ENCODE measurements around the gene HSPA12A. TPM values are rescaled to one million over a fixed set of nuclear protein-coding genes. Genes with fewer than 3 reads are reported as not detected.

The HSPA12A gene
- polyA plus RNA-seq, 1 experiment = 7.9 TPM

DNA sequence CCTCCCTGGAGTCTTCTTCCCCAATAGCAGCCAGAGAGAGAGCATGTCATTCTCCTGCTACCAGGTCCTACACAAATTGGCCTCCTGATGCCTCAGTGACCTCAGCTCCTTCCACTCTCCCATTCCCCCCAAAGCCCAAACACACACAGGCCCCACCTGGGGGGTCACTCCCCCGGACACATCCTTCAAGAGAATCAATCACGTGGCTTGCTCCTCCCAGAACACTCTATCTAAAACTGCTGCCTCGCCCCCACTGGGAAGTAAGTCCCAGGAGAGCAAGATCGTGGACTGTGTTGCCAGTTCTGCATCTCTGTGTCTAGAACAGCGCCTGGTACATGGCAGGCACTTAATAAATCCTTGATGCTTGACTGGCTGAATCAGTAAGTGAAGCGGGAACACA, 2.5 kb upstream of the HSPA12A start:
- no peak for DNase-seq (ENCODE audit: low read depth)
- TF ChIP-seq, protein P1, sequence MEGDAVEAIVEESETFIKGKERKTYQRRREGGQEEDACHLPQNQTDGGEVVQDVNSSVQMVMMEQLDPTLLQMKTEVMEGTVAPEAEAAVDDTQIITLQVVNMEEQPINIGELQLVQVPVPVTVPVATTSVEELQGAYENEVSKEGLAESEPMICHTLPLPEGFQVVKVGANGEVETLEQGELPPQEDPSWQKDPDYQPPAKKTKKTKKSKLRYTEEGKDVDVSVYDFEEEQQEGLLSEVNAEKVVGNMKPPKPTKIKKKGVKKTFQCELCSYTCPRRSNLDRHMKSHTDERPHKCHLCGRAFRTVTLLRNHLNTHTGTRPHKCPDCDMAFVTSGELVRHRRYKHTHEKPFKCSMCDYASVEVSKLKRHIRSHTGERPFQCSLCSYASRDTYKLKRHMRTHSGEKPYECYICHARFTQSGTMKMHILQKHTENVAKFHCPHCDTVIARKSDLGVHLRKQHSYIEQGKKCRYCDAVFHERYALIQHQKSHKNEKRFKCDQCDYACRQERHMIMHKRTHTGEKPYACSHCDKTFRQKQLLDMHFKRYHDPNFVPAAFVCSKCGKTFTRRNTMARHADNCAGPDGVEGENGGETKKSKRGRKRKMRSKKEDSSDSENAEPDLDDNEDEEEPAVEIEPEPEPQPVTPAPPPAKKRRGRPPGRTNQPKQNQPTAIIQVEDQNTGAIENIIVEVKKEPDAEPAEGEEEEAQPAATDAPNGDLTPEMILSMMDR (IDR thresholded peaks at IDR 0.05; ENCODE audit: insufficient read depth, low read depth, low read length) = no peak
- H3K27me3 ChIP-seq (ENCODE audit: control insufficient read depth, insufficient read depth, low read length) = no peaks in the 10 kb centered on the region
- H3K36me3 ChIP-seq (ENCODE audit: control insufficient read depth, insufficient read depth, low read length) = no peaks in the 10 kb centered on the region
- ChIA-PET POLR2A (no interaction called here), CTCF (interaction anchor here (1.4 kb wide), 1 partner anchor 53 kb away, joined by 3 read pairs; no protein-coding TSS in a partner anchor)
- no peak overlapping the region for H3K4me3 ChIP-seq (ENCODE audit: low read depth, low read length)

- H3K4me3 ChIP-seq (ENCODE audit: low read depth, low read length) = no peak overlapping the region
- ChIA-PET POLR2A (no interaction called here), CTCF (no interaction called here)
- H3K27me3 ChIP-seq (ENCODE audit: control insufficient read depth, insufficient read depth, low read length) = no peaks in the 10 kb centered on the region
- DNase-seq (ENCODE audit: low read depth) = no peak
- H3K36me3 ChIP-seq (ENCODE audit: control insufficient read depth, insufficient read depth, low read length) = no peaks in the 10 kb centered on the region
- TF ChIP-seq, protein P1 (IDR thresholded peaks at IDR 0.05; ENCODE audit: insufficient read depth, low read depth, low read length) = no peak
These were observed 1.9 kb upstream of the HSPA12A start for GRCh38 chr10:116744163-116744753.

DNA sequence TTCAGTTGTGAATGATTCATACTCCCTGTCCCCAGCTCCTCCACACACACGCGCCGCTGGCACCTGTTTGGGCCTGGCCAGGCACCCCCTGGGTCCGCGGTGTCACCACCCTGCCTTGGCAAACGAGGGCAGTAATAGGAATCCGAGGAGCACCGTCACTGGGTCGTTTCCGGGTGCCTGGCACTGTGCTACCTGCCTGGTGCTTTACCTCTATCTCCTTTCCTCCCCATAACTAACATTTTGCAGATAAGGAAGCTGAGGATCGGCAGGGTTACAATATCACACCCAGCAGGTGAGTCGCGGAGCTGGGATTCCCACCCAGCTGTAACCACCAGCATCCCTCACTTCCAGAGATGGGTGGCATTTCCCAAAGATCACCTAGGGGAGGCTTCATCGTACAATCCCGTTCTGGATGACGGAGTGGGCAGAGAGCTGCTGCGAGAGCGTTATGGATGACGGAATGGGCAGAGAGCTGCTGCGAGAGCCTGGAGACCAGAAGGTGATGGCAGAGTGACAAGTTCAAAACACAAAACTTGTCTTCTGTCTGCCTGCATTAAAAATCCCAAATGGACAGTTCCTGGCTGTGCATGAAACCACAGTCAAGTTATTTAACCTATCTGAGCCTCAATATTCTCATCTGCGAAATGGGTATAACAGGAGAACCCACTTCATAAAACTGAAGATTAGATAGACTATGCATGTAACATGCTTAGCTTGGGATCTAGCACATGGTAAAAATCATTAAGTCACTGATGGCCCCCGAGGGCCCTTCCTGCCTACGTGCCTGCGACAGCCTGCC, 1.1 kb upstream of the HSPA12A start:
- peak overlapping the region; percentile 67 for H3K4me3 ChIP-seq (ENCODE audit: low read depth, low read length)
- no peak for DNase-seq (ENCODE audit: low read depth)
- POLR2A ChIA-PET = no interaction called here
- CTCF ChIA-PET = interaction anchor here (0.6 to 1.6 kb wide), 4 partner anchors 22 to 62 kb away, joined by 3 to 12 read pairs (median 4); no protein-coding TSS in a partner anchor
- no peaks in the 10 kb centered on the region for H3K36me3 ChIP-seq (ENCODE audit: control insufficient read depth, insufficient read depth, low read length)
- TF ChIP-seq, protein P1 (IDR thresholded peaks at IDR 0.05; ENCODE audit: insufficient read depth, low read depth, low read length) = no peak
- H3K27me3 ChIP-seq (ENCODE audit: control insufficient read depth, insufficient read depth, low read length) = no peaks in the 10 kb centered on the region

DNA sequence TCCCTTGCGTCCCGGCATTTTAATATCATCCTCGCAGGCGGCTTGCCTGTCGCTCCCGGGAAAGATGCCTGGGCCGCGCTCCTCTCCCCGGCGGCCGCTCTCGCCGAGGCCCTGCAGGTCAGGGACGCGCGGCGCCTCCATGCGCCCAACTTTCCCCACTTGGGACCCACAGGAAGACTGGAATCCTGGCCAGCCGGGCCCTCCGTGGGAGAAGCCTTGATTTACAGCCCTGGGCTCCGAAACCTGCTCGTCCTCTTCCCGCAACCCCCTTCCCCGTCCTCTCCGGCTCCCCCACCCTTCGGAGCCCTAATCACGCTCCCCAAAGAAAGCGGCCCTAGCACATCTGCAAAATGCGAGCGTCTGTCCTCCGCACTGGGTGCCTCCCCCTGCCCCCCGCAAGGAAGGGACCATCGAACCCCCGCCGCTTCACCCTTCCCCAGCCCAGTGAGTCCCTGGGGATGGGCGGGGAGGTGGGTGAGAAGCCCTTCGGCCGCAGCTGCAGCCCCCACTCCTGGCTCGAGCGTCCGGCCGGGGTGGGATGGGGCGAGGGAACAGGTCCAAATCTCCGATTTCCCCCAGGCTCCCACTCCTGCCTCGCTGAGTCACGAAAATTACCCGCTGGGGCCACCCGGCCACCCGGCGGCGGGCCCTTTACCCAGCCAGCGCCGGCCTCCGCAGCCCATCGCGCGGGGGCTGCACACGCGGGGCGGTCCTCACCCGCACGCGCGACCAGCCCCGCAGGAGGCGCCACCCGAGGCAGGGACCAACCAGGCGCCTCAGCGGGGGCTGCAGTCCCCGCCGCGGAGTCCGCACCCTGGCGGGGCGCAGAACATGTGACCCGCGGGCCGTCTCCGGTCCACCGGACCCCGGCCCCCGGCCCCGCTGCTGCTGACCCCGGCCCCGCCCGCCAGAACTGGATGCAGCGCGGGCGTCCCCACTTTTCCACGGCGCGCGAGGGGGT, 695 bp downstream of the HSPA12A start:
- DNase-seq (ENCODE audit: low read depth) = no peak
- no peaks in the 10 kb centered on the region for H3K27me3 ChIP-seq (ENCODE audit: control insufficient read depth, insufficient read depth, low read length)
- no peaks in the 10 kb centered on the region for H3K36me3 ChIP-seq (ENCODE audit: control insufficient read depth, insufficient read depth, low read length)
- TF ChIP-seq, protein P1 (IDR thresholded peaks at IDR 0.05; ENCODE audit: insufficient read depth, low read depth, low read length) = no peak
- CTCF ChIA-PET = interaction anchor here (1.6 kb wide), 2 partner anchors 47 to 60 kb away, joined by 4 to 12 read pairs; no protein-coding TSS in a partner anchor
- POLR2A ChIA-PET = no interaction called here
- peak overlapping the region; percentile 67 for H3K4me3 ChIP-seq (ENCODE audit: low read depth, low read length)

All from BJ (cell line).